KG1 (cell line): ENCODE data around the gene CFAP97D2.
"Not testable (repeated sequence)": the region's sequence is repeated elsewhere in the genome, so short reads cannot be mapped to it uniquely, and the experiment has no call there.

Experiments used
- DNase-seq: peaks from one replicate; lab custom pipeline; 2025; lab: John Stamatoyannopoulos, UW

Gene CFAP97D2

DNA sequence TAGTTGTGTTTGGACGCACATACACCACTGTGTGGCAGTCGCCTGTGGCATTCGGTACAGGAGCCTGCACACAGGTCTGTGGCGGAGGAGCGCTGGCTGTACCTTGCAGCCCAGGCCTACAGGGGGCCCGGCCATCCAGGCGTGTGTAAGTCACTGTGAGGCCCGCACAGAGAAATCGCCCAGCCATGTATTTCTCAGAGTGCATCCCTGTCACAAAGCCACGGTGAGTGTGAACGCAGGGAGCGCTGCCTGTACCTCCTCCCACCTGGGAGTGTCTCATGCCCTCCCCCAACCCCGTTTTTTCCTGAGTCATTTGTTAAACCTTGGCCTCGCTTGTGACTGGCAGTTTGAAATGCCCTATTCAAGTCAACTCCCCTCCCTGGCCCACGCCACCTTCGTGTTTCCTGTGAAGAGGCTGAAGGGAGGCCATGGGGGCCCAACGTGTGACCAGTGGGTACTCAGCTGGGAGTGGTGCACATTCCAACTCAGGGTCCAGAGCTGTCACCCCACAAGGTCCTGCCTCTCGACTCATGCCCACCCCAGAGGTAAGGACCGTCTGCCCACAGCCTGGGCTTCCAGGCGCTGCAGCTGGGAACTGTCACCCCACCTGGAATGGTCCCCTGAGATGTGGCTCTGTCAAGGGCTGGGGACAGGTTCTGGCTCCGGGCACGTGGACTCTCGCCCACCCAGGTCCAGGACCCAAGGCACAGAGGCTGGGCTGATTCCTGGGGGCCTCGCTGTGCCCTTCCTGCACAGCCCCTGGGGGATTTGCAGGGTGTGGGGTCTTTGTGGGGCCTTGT is 35.1 kb upstream of the CFAP97D2 start:
- DNase-seq = no peak

GRCh38 chr13:114144606-114145244 is 34.3 kb upstream of the CFAP97D2 start:
- DNase-seq = no peak

GRCh38 chr13:114145256-114145655 is 33.8 kb upstream of the CFAP97D2 start:
- no peak for DNase-seq

DNA sequence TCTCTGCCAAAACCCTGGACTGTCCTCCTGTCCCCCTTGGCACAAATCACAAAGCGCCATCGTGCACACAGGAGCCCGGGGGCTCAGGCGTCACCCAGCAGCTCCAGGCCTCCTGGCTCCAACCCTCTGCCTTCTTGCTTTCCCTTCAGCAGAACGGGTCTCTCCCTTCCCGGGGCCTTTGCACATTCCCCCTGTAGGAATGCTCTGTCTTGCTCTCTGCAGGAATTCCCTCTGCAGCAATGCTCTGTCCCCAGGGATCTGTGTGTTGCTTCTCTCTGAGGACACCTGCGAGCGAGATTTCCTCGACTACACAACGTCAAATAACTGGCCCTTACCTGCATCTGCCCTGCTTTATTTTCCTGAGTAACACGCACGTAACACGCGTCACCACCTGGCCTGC is 33.3 kb upstream of the CFAP97D2 start:
- no peak for DNase-seq

- DNase-seq = no peak
Observed at GRCh38 chr13:114146173-114146572, 32.9 kb upstream of the CFAP97D2 start.

DNA sequence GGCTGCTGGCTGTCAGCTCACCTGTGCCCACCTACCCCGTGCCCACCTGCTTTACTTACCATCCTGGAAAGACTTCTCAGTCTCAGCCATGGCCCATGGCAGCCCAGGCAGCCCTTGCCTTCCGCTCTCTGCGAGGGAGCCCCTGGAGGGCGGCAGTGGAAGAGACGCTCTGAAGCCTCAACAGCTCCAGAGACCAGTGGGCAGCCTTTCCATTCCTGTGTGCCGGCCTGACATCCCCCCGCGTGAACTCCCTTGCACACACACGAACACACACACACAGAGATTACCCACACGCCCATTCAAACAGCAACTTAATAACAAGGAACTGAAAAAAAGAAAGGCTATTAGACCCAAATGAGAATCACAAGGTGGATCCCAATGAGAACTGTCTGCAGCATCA is 32.4 kb upstream of the CFAP97D2 start:
- DNase-seq = no peak

GRCh38 chr13:114147803-114148520 is 31.1 kb upstream of the CFAP97D2 start:
- no peak for DNase-seq

- DNase-seq = peak; percentile 42
Observed at GRCh38 chr13:114148521-114148855, 30.6 kb upstream of the CFAP97D2 start.

GRCh38 chr13:114148886-114149285 is 30.2 kb upstream of the CFAP97D2 start:
- DNase-seq = not testable (repeated sequence)

GRCh38 chr13:114149774-114150740 is 29.0 kb upstream of the CFAP97D2 start:
- no peak for DNase-seq

- no peak for DNase-seq
Observed at GRCh38 chr13:114151031-114151430, 28.0 kb upstream of the CFAP97D2 start.

- DNase-seq = no peak
Observed at GRCh38 chr13:114151565-114152284, 27.3 kb upstream of the CFAP97D2 start.

DNA sequence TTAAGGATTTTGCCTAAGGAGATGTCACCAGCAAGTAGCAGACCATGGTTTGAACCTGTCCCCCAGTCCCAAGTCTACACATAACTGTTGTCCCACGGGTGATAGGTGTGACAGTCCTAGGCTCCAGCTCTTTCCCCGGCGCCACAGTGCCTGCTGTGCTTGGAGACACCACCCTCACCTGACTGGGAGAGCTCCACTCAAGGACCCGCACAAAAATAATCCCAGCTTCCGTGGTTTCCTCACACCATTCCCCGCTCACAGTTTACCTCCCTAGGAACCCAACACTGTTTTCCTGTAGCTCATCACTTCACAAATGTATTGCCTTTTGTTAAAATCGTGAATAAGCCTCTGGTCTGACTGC is 26.8 kb upstream of the CFAP97D2 start:
- DNase-seq = no peak

GRCh38 chr13:114152831-114153371 is 26.2 kb upstream of the CFAP97D2 start:
- no peak for DNase-seq

GRCh38 chr13:114153485-114154080 is 25.5 kb upstream of the CFAP97D2 start:
- DNase-seq = no peak

DNA sequence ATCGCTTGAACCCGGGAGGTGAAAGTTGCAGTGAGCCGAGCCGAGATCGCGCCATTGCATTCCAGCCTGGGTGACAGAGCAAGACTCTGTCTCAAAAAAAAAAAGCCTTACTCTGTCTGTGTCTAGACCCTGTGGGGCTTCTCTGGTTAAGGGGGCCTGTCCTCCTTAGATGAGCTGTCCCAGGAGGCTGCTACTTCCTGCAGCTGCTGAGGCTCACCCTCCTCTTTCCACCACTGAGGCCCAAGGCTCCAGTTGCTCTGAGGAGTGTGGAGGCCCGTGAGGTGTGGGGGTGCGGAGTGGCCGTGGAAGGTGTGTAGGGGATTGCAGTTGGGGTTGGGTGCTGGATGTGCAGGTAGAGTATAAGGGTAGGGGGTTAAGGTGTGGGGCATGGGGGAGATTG is 24.6 kb upstream of the CFAP97D2 start:
- no peak for DNase-seq

- no peak for DNase-seq
Observed at GRCh38 chr13:114155320-114155719, 23.7 kb upstream of the CFAP97D2 start.

DNA sequence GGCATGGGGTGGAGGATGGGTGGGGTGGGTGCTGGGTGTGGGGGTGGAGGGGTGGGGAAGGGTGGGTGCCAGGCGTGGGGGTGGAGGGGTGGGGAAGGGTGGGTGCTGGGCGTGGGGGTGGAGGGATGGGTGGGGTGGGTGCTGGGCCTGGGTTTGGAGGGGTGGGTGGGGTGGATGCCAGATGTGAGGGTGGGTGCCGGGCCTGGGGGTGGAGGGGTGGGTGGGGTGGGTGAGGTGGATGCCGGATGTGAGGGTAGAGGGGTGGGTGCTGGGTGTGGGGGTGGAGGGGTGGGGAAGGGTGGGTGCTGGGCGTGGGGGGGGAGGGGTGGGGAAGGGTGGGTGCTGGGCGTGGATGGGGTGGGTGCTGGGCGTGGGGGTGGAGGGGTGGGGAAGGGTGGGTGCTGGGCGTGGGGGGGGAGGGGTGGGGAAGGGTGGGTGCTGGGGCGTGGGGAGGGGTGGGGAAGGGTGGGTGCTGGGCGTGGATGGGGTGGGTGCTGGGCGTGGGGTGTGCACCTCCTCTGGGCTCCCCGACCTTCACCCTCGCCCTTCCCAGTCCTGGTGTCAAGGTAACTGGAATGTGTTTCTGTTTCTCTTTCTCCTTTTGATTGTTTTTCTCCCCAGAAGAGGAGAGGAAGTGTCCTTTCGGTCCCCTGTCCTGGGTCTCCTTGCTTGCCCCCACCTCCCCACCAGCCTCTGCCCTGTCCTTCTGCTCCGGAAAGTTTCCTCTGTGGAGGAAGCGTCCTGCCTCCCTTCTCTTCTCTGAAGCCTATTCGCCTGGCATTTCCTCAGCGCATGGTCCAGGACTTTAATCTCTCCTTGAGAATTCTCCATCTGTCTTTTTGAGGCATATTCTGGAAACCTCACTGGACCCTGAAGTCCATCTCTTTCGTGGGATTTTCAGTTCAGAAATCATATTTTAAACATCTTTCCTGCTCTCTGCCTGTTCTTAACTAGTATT is 22.9 kb upstream of the CFAP97D2 start:
- no peak for DNase-seq

DNA sequence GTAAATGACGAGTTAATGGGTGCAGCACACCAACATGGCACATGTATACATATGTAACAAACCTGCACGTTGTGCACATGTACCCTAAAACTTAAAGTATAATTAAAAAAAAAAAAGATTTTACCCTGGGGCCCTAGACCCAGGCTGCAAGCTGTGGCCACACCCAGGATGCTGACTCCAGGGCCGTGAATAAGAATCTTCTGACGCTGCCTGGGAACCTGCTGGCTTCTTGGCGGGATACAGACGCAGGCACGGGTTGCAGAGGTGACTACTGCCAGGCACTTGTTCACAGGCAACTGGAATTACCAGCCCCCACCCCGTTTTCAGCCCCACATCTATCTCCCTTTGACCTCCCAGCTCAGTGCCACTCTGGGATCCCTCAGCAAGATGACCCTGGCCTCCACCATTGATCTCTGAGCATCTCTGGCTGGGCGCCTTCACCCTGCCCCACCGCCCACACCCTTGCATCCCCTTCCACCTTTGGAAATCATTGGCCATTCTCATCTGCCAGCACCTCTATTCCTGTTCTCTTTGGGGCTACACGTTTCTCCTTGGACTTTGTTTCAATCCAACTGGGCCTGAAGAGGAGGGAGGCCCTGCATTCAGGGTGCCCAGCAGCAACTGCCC is 21.1 kb upstream of the CFAP97D2 start:
- DNase-seq = no peak
